ENCODE results near the gene PHKG1. TPM values are rescaled to one million over a fixed set of nuclear protein-coding genes. Genes with fewer than 3 reads are reported as not detected.
A peak's percentile ranks its signal among the peaks of the same experiment; 100 is the strongest.
"Not testable (repeated sequence)": the region's sequence is repeated elsewhere in the genome, so short reads cannot be mapped to it uniquely, and the experiment has no call there.

Gene PHKG1
- total RNA-seq, 1 experiment from 2014 or later = 0.21 TPM

DNA sequence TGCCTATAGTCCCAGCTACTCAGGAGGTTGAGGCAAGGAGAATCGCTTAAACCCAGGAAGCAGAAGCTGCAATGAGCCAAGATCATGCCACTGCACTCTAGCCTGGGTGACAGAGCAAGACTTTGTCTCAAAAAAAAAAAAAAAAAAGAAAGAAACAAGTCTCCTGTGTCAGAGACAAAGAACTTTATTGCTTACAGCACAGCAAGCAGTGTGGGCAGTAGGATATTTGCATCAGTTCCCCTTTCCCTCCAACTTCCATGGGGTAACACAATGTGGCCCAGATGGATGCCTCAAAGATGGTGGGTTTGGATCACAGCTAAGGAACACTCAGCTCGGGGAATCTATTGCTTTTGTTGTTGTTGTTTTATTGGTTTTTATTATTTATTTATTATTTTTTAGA, 47.0 kb downstream of the PHKG1 start:
- peaks cover 23% of the 10 kb centered on the region for H3K4me1 ChIP-seq (replicated peaks)
- not testable (repeated sequence) for H3K27ac ChIP-seq; H3K36me3 ChIP-seq; H3K9me3 ChIP-seq (replicated peaks); DNase-seq (ENCODE audit: low read depth in 1 of 2, low spot score in 2 of 2); H3K4me3 ChIP-seq; H3K27me3 ChIP-seq (replicated peaks)

DNA sequence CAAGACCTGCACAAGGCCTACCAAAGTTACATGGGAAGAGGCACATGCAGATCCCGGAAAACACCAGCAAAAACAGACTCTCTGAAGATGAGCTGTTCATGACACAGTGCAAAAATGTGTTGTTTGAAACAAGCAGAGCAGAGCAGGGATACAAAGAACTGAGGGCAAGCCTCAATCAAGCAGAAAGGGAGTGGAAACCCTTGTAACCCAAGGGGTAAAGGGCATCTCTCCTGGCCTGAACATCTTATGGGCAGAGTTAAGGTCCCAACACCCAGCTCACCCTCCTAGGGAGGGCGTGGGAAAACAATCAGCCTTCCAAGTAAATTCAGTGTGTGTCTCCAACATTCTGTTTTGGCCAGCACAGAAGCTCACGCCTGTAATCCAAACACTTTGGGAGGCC, 52.0 kb downstream of the PHKG1 start:
- Histone ChIP-seq H3K9me3 (replicated peaks) (no peaks in the 10 kb centered on the region), H3K27me3 (replicated peaks) (no peaks in the 10 kb centered on the region), H3K4me1 (replicated peaks) (no peaks in the 10 kb centered on the region), H3K27ac (no peak overlapping the region), H3K36me3 (peaks cover 4% of the 10 kb centered on the region; the same call in 1 of the 2 replicates), H3K4me3 (no peak overlapping the region)
- no peak for DNase-seq (ENCODE audit: low read depth in 1 of 2, low spot score in 2 of 2)

- H3K4me1 ChIP-seq (replicated peaks) = 0 out of 2 replicates have a peak, but pooled peaks cover 7% of the 10 kb centered on the region
- H3K36me3 ChIP-seq = peaks cover 4% of the 10 kb centered on the region; the same call in 1 of the 2 replicates
- peak overlapping the region; percentile 37 for H3K4me3 ChIP-seq
- H3K27ac ChIP-seq = no peak overlapping the region
- no peaks in the 10 kb centered on the region for H3K9me3 ChIP-seq (replicated peaks)
- peak; percentile 47 to 48 for DNase-seq (ENCODE audit: low read depth in 1 of 2, low spot score in 2 of 2)
- no peaks in the 10 kb centered on the region for H3K27me3 ChIP-seq (replicated peaks)
Observed at GRCh38 chr7:56033671-56034432, 58.9 kb downstream of the PHKG1 start.

DNA sequence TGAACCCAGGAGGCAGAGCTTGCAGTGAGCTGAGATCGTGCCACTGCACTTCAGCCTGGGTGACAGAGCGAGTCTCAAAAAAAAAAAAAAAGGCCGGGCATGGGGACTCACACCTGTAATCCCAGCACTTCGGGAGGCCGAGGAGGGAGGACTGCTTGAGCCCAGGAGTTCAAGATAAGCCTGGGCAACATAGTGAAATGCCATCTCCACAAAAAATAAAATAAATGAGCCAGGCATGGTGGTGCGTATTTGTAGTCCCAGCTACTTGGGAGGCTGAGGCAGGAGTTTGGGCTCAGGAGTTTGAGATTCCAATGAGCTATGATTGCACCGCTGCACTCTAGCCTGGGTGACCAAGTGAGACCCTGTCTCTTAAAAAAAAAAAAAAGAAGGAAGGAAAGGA, 60.2 kb downstream of the PHKG1 start:
- not testable (repeated sequence) for H3K27ac ChIP-seq; H3K4me3 ChIP-seq; H3K9me3 ChIP-seq (replicated peaks); H3K4me1 ChIP-seq (replicated peaks); H3K27me3 ChIP-seq (replicated peaks); DNase-seq (ENCODE audit: low read depth in 1 of 2, low spot score in 2 of 2); H3K36me3 ChIP-seq

DNA sequence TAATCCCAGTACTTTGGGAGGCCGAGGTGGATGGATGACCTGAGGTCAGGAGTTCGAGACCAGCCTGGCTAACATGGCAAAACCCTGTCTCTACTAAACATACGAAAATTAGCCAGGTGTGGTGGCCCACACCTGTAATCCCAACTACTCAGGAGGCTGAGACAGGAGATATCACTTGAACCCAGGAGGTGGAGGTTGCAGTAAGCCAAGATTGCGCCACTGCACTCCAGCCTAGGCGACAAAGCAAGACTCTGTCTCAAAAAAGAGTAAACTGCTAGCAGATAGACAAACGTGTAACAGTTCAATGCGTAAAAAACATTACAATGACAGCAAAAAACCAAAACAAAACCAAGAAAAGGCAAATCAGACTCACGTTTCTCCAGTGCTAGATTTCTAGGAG, 61.2 kb downstream of the PHKG1 start:
- H3K27ac ChIP-seq; DNase-seq (ENCODE audit: low read depth in 1 of 2, low spot score in 2 of 2); H3K9me3 ChIP-seq (replicated peaks); H3K36me3 ChIP-seq; H3K4me3 ChIP-seq; H3K27me3 ChIP-seq (replicated peaks); H3K4me1 ChIP-seq (replicated peaks): not testable (repeated sequence)

DNA sequence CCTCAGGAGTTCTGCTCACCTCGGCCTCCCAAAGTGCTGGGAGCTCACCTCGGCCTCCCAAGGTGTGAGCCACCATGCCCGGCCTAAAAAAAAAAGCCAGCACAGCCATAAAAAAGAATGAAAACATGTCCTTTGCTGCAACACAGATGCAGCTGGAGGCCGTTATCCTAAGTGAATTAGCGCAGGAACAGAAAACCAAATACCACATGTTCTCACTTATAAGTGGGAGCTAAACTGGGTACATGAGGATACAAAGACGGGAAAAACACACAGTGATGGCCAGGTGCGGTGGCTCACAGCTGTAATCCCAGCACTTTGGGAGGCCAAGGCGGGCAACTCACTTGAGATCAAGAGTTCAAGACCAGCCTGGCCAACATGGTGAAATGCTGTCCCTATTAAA, 62.4 kb downstream of the PHKG1 start:
- DNase-seq (ENCODE audit: low read depth in 1 of 2, low spot score in 2 of 2) = no peak
- H3K9me3 ChIP-seq (replicated peaks) = no peaks in the 10 kb centered on the region
- H3K4me1 ChIP-seq (replicated peaks) = 0 out of 2 replicates have a peak, but pooled peaks cover 7% of the 10 kb centered on the region
- H3K27ac ChIP-seq = no peak overlapping the region
- no peak overlapping the region for H3K4me3 ChIP-seq
- peaks cover 9% of the 10 kb centered on the region for H3K36me3 ChIP-seq
- no peaks in the 10 kb centered on the region for H3K27me3 ChIP-seq (replicated peaks)

Other genes starting within 250 kb of the PHKG1 start
- not detected in 2 replicates for gene SEPTIN14, start 230.2 kb downstream of the PHKG1 start, total RNA-seq (2014; rRNA removed; shearing (Covaris generic))
- gene ZNF713, start 205.5 kb downstream of the PHKG1 start, total RNA-seq (2014; rRNA removed; shearing (Covaris generic)) = 0.69 and 1.5 TPM in 2 replicates
- 16.6 and 22.9 TPM in 2 replicates for gene MRPS17, start 141.1 kb downstream of the PHKG1 start, total RNA-seq (2014; rRNA removed; shearing (Covaris generic))
- 49.5 and 62.4 TPM in 2 replicates for gene NIPSNAP2, start 128.4 kb downstream of the PHKG1 start, total RNA-seq (2014; rRNA removed; shearing (Covaris generic))
- 38.5 and 41.0 TPM in 2 replicates for gene PSPH, start 41.5 kb downstream of the PHKG1 start, total RNA-seq (2014; rRNA removed; shearing (Covaris generic))
- gene CCT6A, start 41.2 kb downstream of the PHKG1 start, total RNA-seq (2014; rRNA removed; shearing (Covaris generic)) = 312 and 414 TPM in 2 replicates
- 100 and 117 TPM in 2 replicates for gene SUMF2, start 28.7 kb downstream of the PHKG1 start, total RNA-seq (2014; rRNA removed; shearing (Covaris generic))
- gene CHCHD2, start 13.5 kb upstream of the PHKG1 start, total RNA-seq (2014; rRNA removed; shearing (Covaris generic)) = 613 and 738 TPM in 2 replicates
- not detected in 2 replicates for gene NUPR2, start 23.5 kb upstream of the PHKG1 start, total RNA-seq (2014; rRNA removed; shearing (Covaris generic))

Data from SJSA1 (cell line).